HCT116 (cell line): ENCODE results near the gene SDK2. TPM values are rescaled to one million over a fixed set of nuclear protein-coding genes. Genes with fewer than 3 reads are reported as not detected.

Experiments
- ATAC-seq: fragments of 200-7000 bp; cut with Tn5 transposase; 2 replicates; pipeline ENCODE4 v1.9.1; 2020; ENCODE audit warnings: mild to moderate bottlenecking, moderate library complexity
- BruUV-seq: library from RNA; stranded (reverse); fragments of 400-500 nt; replicated peaks from 2 replicates; lab custom pipeline; 2021; lab: Mats Ljungman, UMichigan
- CTCF ChIA-PET: fragments of 300-600 bp; sonication (Branson Sonifier 250); formaldehyde crosslinking; loops from one replicate; lab custom pipeline; 2021; ENCODE audit warnings: antibody characterized with exemption; lab: Charles Lee
- POLR2A ChIA-PET: fragments of 300-600, 350-600 bp; sonication (Branson Sonifier 250); formaldehyde crosslinking; loops from one replicate; lab custom pipeline; 2021; ENCODE audit warnings: antibody characterized with exemption; lab: Charles Lee
- RAD21 ChIA-PET, 2 experiments: fragments of 300-600 bp; sonication (Branson Sonifier 250); formaldehyde crosslinking; loops; one replicate each; lab custom pipeline; 2023; ENCODE audit warnings: low total read pairs in 2 of 2; ENCODE audit not compliant: uncharacterized antibody in 2 of 2, unreplicated experiment in 2 of 2, low non-redundant PET in 1 of 2; lab: Charles Lee
- DNase-seq: peaks from one replicate; pipeline ENCODE4 v3.0.0-alpha.2; 2010; ENCODE audit warnings: low read depth, low spot score
- H2AFZ ChIP-seq: fragments of 200-600 bp; shearing (Covaris generic), sonication (generic); 2 replicates; pipeline ENCODE4 v1.6.1; 2017; ENCODE audit warnings: low read depth, mixed run types, mixed read lengths, antibody characterized with exemption, low read length; ENCODE audit not compliant: poor library complexity, severe bottlenecking
- H3K27ac ChIP-seq: 2 replicates; pipeline ENCODE4 v1.5.1; 2012; ENCODE audit warnings: low read depth, low read length
- H3K27me3 ChIP-seq: fragments of 200-600 bp; sonication (generic); 2 replicates; pipeline ENCODE4 v1.6.1; 2016; ENCODE audit warnings: mixed run types, low read length, mixed read lengths; ENCODE audit not compliant: insufficient read depth
- H3K36me3 ChIP-seq, 2 experiments: fragments of 200-500 bp in 1 of 2; fragments of 200-600 bp in 1 of 2; sonication (Bioruptor generic) in 1 of 2; sonication (generic) in 1 of 2; 2 replicates each; pipeline versions ENCODE4 v1.5.1 to v1.6.1; 2014 to 2016; ENCODE audit warnings: low read length in 2 of 2, inconsistent platforms in 1 of 2, mixed read lengths in 1 of 2, mixed run types in 1 of 2; ENCODE audit not compliant: insufficient read depth in 2 of 2, control insufficient read depth in 1 of 2
- H3K4me1 ChIP-seq, 2 experiments: fragments of 200-600 bp in 1 of 2; sonication (generic) in 1 of 2; 2 replicates each; pipeline versions ENCODE4 v1.5.1 to v1.6.1; 2012 to 2017; ENCODE audit warnings: low read length in 2 of 2, inconsistent platforms in 1 of 2, mild to moderate bottlenecking in 1 of 2, mixed read lengths in 1 of 2, mixed run types in 1 of 2, moderate library complexity in 1 of 2; ENCODE audit not compliant: insufficient read depth in 2 of 2, control insufficient read depth in 1 of 2
- H3K4me2 ChIP-seq: fragments of 200-600 bp; sonication (generic); 2 replicates; pipeline ENCODE4 v1.6.1; 2017; ENCODE audit warnings: mixed run types, low read length, mixed read lengths
- H3K4me3 ChIP-seq, 2 experiments: fragments of 200-600 bp in 1 of 2; sonication (generic) in 1 of 2; replicated peaks in 1 of 2; 2 replicates each; pipeline ENCODE4 v1.5.1; 2011 to 2016; ENCODE audit warnings: low read length in 2 of 2, control low read depth in 1 of 2, low read depth in 1 of 2, mild to moderate bottlenecking in 1 of 2, mixed read lengths in 1 of 2, mixed run types in 1 of 2
- H3K79me2 ChIP-seq: fragments of 200-600 bp; sonication (generic); 2 replicates; pipeline ENCODE4 v1.6.1; 2017; ENCODE audit warnings: mild to moderate bottlenecking, mixed run types, low read length, moderate library complexity, mixed read lengths; ENCODE audit not compliant: insufficient read depth
- H3K9ac ChIP-seq: fragments of 200-600 bp; sonication (generic); 2 replicates; pipeline ENCODE4 v1.6.1; 2016; ENCODE audit warnings: low read length, mixed read lengths
- H3K9me2 ChIP-seq: fragments of 200-600 bp; sonication (generic), shearing (Covaris generic); 2 replicates; pipeline ENCODE4 v1.6.1; 2017; ENCODE audit warnings: mixed run types, mild to moderate bottlenecking, moderate library complexity; ENCODE audit not compliant: insufficient read depth
- H3K9me3 ChIP-seq, 2 experiments: fragments of 200-500 bp in 1 of 2; fragments of 200-600 bp in 1 of 2; sonication (Bioruptor generic) in 1 of 2; sonication (generic) in 1 of 2; 2 replicates each; pipeline ENCODE4 v1.6.1; 2014 to 2017; ENCODE audit warnings: low read length in 2 of 2, mixed read lengths in 2 of 2, inconsistent platforms in 1 of 2, low read depth in 1 of 2, mild to moderate bottlenecking in 1 of 2, mixed run types in 1 of 2, moderate library complexity in 1 of 2; ENCODE audit not compliant: control insufficient read depth in 1 of 2, insufficient read depth in 1 of 2
- H4K20me1 ChIP-seq: fragments of 200-600 bp; sonication (generic), shearing (Covaris generic); 2 replicates; pipeline ENCODE4 v1.6.1; 2017; ENCODE audit warnings: mixed run types, mild to moderate bottlenecking, moderate library complexity; ENCODE audit not compliant: insufficient read depth
- ATF3 ChIP-seq: IDR thresholded peaks from 2 replicates; pipeline ENCODE4 v1.6.1; 2012
- EZH2phosphoT487 ChIP-seq: fragments of 200-600 bp; IDR thresholded peaks from 2 replicates; pipeline ENCODE4 v1.6.1; 2018; ENCODE audit warnings: antibody characterized with exemption, borderline replicate concordance
- MAX ChIP-seq: IDR thresholded peaks from 2 replicates; pipeline ENCODE4 v1.6.1; 2012
- POLR2AphosphoS5 ChIP-seq: IDR thresholded peaks from 2 replicates; pipeline ENCODE4 v1.6.1; 2011; ENCODE audit warnings: mild to moderate bottlenecking, low read depth, low read length, moderate library complexity
- REST ChIP-seq: IDR thresholded peaks from 2 replicates; pipeline ENCODE4 v1.6.1; 2012; ENCODE audit warnings: low read depth
- SIN3A ChIP-seq: IDR thresholded peaks from 2 replicates; pipeline ENCODE4 v1.6.1; 2012; ENCODE audit warnings: low read depth
- SRF ChIP-seq: IDR thresholded peaks from 2 replicates; pipeline ENCODE4 v1.6.1; 2012; ENCODE audit warnings: low read depth
- TCF7L2 ChIP-seq: IDR thresholded peaks from 2 replicates; pipeline ENCODE4 v1.7.0; 2011; ENCODE audit warnings: borderline replicate concordance, inconsistent platforms; ENCODE audit not compliant: insufficient read depth, insufficient read length; ENCODE audit errors: extremely low read depth
- ZBTB33 ChIP-seq: IDR thresholded peaks from 2 replicates; pipeline ENCODE4 v1.6.1; 2011; ENCODE audit warnings: mild to moderate bottlenecking, low read length, moderate library complexity; ENCODE audit not compliant: insufficient replicate concordance; ENCODE audit errors: extremely low read depth
- ZFX ChIP-seq: fragments of 450-650 bp; IDR thresholded peaks from 2 replicates; pipeline ENCODE4 v1.6.1; 2017
- intact Hi-C: fragments of 100-400 bp; cut with micrococcal nuclease; formaldehyde crosslinking; loops from 2 replicates; pipeline ENCODE4 v1.10.0; 2022
- total RNA-seq: library from RNA; stranded (reverse); gene quantifications from one replicate; pipeline ENCODE4 v1.2.1, GENCODE V29; 2021; ENCODE audit not compliant: unreplicated experiment

Gene SDK2
- total RNA-seq, 1 experiment from 2014 or later: 0.10 TPM

- POLR2A ChIA-PET: no interaction called here
- no peaks in the 10 kb centered on the region for H3K9me2 ChIP-seq
- no peak overlapping the region for H2AFZ ChIP-seq
- no peak overlapping the region for H3K9ac ChIP-seq
- no TSS peak for BruUV-seq
- no peak for TF ChIP-seq MAX
- TF ChIP-seq, all 23 proteins: peak for 0
- Histone ChIP-seq H3K9me3 (no peaks in the 10 kb centered on the region), H3K4me3 (no peak overlapping the region), H3K36me3 (no peaks in the 10 kb centered on the region), H3K4me2 (no peak overlapping the region), H3K79me2 (no peaks in the 10 kb centered on the region), H3K27ac (no peak overlapping the region), H4K20me1 (no peaks in the 10 kb centered on the region), H3K27me3 (no peaks in the 10 kb centered on the region), H3K4me1 (no peaks in the 10 kb centered on the region; a peak in 1 of 4 replicates)
- intact Hi-C loops: no loop called here
- ChIA-PET CTCF (no interaction called here), RAD21 (no interaction called here)
- DNase-seq (no peak), ATAC-seq (no peak)
Observed at GRCh38 chr17:73397856-73398540, 246.2 kb downstream of the SDK2 start.

GRCh38 chr17:73397278-73397826 is 246.9 kb downstream of the SDK2 start:
- no peak overlapping the region for H2AFZ ChIP-seq
- no peaks in the 10 kb centered on the region for H3K9me3 ChIP-seq
- no peaks in the 10 kb centered on the region for H3K9me2 ChIP-seq
- H3K27ac ChIP-seq: no peak overlapping the region
- no peak overlapping the region for H3K9ac ChIP-seq
- no peak overlapping the region for H3K4me3 ChIP-seq
- no peak overlapping the region for H3K4me2 ChIP-seq
- no peaks in the 10 kb centered on the region for H3K27me3 ChIP-seq
- no peaks in the 10 kb centered on the region for H3K79me2 ChIP-seq
- intact Hi-C loops: no loop called here
- ATAC-seq (no peak), DNase-seq (no peak)
- BruUV-seq: no TSS peak
- no peaks in the 10 kb centered on the region for H3K36me3 ChIP-seq
- ChIA-PET RAD21 (no interaction called here), POLR2A (interaction anchor here (0.6 kb wide), 1 partner anchor 14 kb away, joined by 3 read pairs; no protein-coding TSS in a partner anchor), CTCF (no interaction called here)
- no peaks in the 10 kb centered on the region for H4K20me1 ChIP-seq
- no peaks in the 10 kb centered on the region; a peak in 1 of 4 replicates for H3K4me1 ChIP-seq
- TF ChIP-seq SRF: no peak
- no peak for TF ChIP-seq EZH2phosphoT487
- no peak for TF ChIP-seq SIN3A
- TF ChIP-seq TCF7L2: no peak
- TF ChIP-seq REST: no peak
- no peak for TF ChIP-seq ATF3
- TF ChIP-seq POLR2AphosphoS5: no peak
- no peak for TF ChIP-seq ZFX
- no peak for TF ChIP-seq ZBTB33
